ENCODE results near the gene TEX22. TPM values are rescaled to one million over a fixed set of nuclear protein-coding genes. Genes with fewer than 3 reads are reported as not detected.

TEX22 gene
- total RNA-seq, 4 donors from 2014 or later: 0.22 to 0.81 (median 0.33) TPM; not detected in 1

GRCh38 chr14:105389534-105389933 is 8.8 kb upstream of the TEX22 start:
- Histone ChIP-seq H3K4me3 (replicated peaks in 1 of 3) (no peak overlapping the region), H3K27ac (no peak overlapping the region), H3K4me1 (no peaks in the 10 kb centered on the region), H3K27me3 (no peaks in the 10 kb centered on the region), H3K36me3 (peaks cover under 1 to 11% of the 10 kb centered on the region in 2 donors), H3K9me3 (no peaks in the 10 kb centered on the region)
- intact Hi-C loops (cut with DNase I): no loop called here
- TF ChIP-seq POLR2A (IDR thresholded peaks at IDR 0.05) (no peak), CTCF (IDR thresholded peaks at IDR 0.05) (no peak)
- DNase-seq: no peak
- 68 to 95% methylated on average over 3 to 9 of the region's 12 CpGs for WGBS, 2 donors

DNA sequence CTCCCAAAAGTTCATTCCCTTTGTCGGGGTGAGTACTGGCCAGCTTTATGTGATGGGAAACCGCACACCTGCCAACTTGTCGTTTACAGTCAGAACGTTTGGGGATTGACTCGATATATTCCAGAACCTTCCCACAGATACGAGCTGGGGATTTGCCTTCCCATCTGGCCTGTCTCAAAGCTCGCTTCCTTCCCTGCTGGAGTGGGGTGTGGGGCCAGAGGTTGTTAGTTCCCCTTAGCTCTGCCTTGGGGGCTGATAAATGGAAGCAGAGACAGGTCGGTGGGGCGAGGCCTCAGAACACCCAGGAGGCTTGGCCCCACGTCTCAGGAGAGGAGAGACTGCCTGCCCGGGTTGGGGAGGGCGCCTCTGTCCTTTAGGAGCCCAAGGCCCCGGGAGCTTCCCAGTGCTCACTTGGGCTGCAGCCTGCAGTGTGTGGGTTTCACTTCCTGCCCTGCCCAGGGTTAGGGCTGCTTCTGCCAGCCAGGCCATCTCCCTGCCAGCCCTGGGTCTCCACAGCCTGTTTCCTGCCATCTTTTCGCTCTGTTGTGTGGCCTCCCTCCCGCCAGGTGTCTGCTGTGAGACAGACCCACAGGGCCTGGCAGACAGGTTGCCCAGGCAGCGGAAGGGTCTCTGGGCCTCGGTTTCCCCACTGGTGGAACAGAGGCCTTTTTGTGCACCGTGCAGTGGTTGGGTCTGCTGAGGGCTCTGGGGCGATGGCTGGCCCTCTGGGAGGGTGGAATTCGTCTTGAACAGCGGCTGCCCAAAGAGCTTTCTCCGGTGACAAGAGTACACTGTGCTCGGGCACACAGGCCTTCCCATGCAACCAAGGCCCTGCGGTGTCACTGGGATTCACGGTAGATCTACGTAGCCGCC is 8.1 kb upstream of the TEX22 start:
- 72 to 83% methylated on average over 17 to 23 of the region's 27 CpGs for WGBS, 2 donors
- Histone ChIP-seq H3K4me3 (replicated peaks in 1 of 3) (no peak overlapping the region), H3K4me1 (no peaks in the 10 kb centered on the region), H3K9me3 (no peaks in the 10 kb centered on the region), H3K27me3 (no peaks in the 10 kb centered on the region), H3K27ac (no peak overlapping the region), H3K36me3 (peaks cover 0 to 4% of the 10 kb centered on the region in 2 donors)
- TF ChIP-seq CTCF (IDR thresholded peaks at IDR 0.05): no peak
- no peak for TF ChIP-seq POLR2A (IDR thresholded peaks at IDR 0.05)
- intact Hi-C loops (cut with DNase I): no loop called here
- no peak for DNase-seq

DNA sequence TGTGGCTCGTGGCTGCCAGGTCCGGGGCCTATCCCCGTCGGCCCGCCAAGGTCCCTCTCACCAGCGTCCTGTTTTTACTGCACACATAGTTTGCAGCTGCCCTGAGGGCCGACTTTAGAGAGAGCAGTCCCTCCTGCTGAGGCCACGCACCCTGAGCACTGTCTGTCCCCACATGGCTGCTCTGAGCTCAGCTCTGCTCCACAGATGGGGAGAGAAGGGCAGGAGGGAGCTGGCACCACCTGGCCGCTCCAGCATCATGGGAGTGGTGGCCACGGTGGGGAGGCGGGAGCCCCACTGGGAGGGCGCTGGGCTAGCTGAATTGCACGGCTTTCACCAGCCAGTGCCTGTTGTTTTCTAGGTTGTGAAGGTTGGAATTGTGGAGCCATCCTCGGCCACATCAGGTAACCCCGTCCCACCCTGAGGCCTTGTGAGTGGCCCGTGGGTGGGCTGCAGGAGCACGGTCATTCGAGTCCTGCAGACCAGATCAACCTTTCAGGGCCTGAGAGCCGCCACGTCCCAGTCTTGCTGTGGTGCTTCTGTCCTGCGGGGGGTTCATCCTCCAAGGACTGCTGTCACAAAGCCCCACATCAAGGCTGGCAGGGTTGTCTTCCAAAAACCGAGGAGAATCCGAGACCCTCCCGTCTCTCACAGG is 7.4 kb upstream of the TEX22 start:
- H3K36me3 ChIP-seq: no peaks in the 10 kb centered on the region
- H3K27ac ChIP-seq: no peak overlapping the region

DNA sequence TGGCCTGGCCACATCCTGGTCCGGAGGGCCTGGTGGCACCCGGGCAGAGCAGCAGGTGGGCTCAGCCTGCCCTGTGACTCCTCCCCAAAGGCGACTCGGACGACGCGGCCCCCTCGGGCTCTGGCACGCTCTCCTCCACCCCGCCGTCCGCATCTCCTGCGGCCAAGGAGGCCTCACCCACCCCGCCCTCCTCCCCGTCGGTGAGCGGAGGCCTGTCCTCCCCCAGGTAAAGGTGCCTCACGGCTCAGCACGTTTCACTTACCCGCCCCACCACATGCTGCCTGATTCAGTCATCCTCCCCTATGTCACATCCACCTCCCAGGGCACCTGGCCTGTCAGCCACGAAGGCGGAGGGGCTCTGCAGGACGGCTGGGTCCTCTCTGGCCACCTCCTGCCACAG is 6.8 kb upstream of the TEX22 start:
- Histone ChIP-seq H3K27me3 (no peaks in the 10 kb centered on the region), H3K9me3 (no peaks in the 10 kb centered on the region), H3K36me3 (no peaks in the 10 kb centered on the region), H3K27ac (no peak overlapping the region), H3K4me1 (no peaks in the 10 kb centered on the region), H3K4me3 (replicated peaks in 1 of 3) (no peak overlapping the region)
- 88 to 94% methylated on average over 19 to 23 of the region's 23 CpGs for WGBS, 2 donors
- DNase-seq: no peak
- TF ChIP-seq POLR2A (IDR thresholded peaks at IDR 0.05) (no peak), CTCF (IDR thresholded peaks at IDR 0.05) (no peak)
- intact Hi-C loops (cut with DNase I): no loop called here

More for the DNA sequence above, 7.4 kb upstream of the TEX22 start:
- intact Hi-C loops (cut with DNase I): no loop called here
- TF ChIP-seq POLR2A (IDR thresholded peaks at IDR 0.05) (no peak), CTCF (IDR thresholded peaks at IDR 0.05) (no peak)
- no peak for DNase-seq
- no peaks in the 10 kb centered on the region for H3K9me3 ChIP-seq
- H3K27me3 ChIP-seq: no peaks in the 10 kb centered on the region
- no peak overlapping the region for H3K4me3 ChIP-seq (replicated peaks in 1 of 3)
- 66 to 83% methylated on average over 12 to 14 of the region's 24 CpGs for WGBS, 2 donors
- H3K4me1 ChIP-seq: no peaks in the 10 kb centered on the region
